ENCODE data around the gene C15orf39.
A peak's percentile ranks its signal among the peaks of the same experiment; 100 is the strongest.

The C15orf39 gene

GRCh38 chr15:75198560-75199356 lies 2.9 kb upstream of the C15orf39 start:
- DNase-seq = no peak

- no peak for DNase-seq
Measured at GRCh38 chr15:75199357-75199940, 2.2 kb upstream of the C15orf39 start.

- no peak for DNase-seq
Measured at GRCh38 chr15:75200391-75200764, 1.3 kb upstream of the C15orf39 start.

- no peak for DNase-seq
Measured at GRCh38 chr15:75200765-75201615, 692 bp upstream of the C15orf39 start.

GRCh38 chr15:75202251-75203016 lies 752 bp downstream of the C15orf39 start:
- no peak for DNase-seq

GRCh38 chr15:75203017-75203907 lies 1.6 kb downstream of the C15orf39 start:
- no peak for DNase-seq

- DNase-seq = no peak
Measured at GRCh38 chr15:75203908-75204263, 2.2 kb downstream of the C15orf39 start.

GRCh38 chr15:75204340-75205063 lies 2.8 kb downstream of the C15orf39 start:
- DNase-seq = peak; percentile 67

- DNase-seq = no peak
Measured at GRCh38 chr15:75205064-75205395, 3.3 kb downstream of the C15orf39 start.

- no peak for DNase-seq
Measured at GRCh38 chr15:75206006-75206405, 4.3 kb downstream of the C15orf39 start.

GRCh38 chr15:75206803-75207617 lies 5.3 kb downstream of the C15orf39 start:
- DNase-seq = no peak

GRCh38 chr15:75207618-75208500 lies 6.2 kb downstream of the C15orf39 start:
- no peak for DNase-seq

- no peak for DNase-seq
Measured at GRCh38 chr15:75208501-75209288, 7.0 kb downstream of the C15orf39 start.

GRCh38 chr15:75209289-75209676 lies 7.6 kb downstream of the C15orf39 start:
- no peak for DNase-seq

GRCh38 chr15:75210811-75211230 lies 9.1 kb downstream of the C15orf39 start:
- DNase-seq = no peak

GRCh38 chr15:75211436-75212199 lies 9.9 kb downstream of the C15orf39 start:
- no peak for DNase-seq

- DNase-seq = no peak
Measured at GRCh38 chr15:75212200-75212858, 10.6 kb downstream of the C15orf39 start.
